CD4-positive, alpha-beta memory T cell (primary cell): ENCODE data around the gene POLD3. TPM values are rescaled to one million over a fixed set of nuclear protein-coding genes. Genes with fewer than 3 reads are reported as not detected.

Source experiments
- CTCF ChIA-PET: fragments of 350-600 bp; sonication (Branson Sonifier 250); formaldehyde crosslinking; loops from one replicate; lab custom pipeline; 2021; ENCODE audit warnings: inconsistent platforms; ENCODE audit not compliant: partially characterized antibody; lab: Charles Lee
- POLR2A ChIA-PET: fragments of 350-600 bp; sonication (Branson Sonifier 250); formaldehyde crosslinking; loops from one replicate; lab custom pipeline; 2021; ENCODE audit not compliant: partially characterized antibody; lab: Charles Lee
- DNase-seq, 5 donors: peaks; one replicate each; pipeline versions ENCODE4 v3.0.0 to v3.0.0-alpha.2; 2020 to 2022; ENCODE audit warnings: mixed read lengths in 1 of 5
- H3K27ac ChIP-seq: one replicate; pipeline ENCODE4 v1.7.0; 2013; ENCODE audit warnings: low read depth, low read length
- H3K27me3 ChIP-seq: 2 replicates; pipeline ENCODE4 v1.7.0; 2013; ENCODE audit warnings: mild to moderate bottlenecking, low read length, moderate library complexity; ENCODE audit not compliant: insufficient read depth
- H3K36me3 ChIP-seq: 2 replicates; pipeline ENCODE4 v1.7.0; 2013; ENCODE audit warnings: mild to moderate bottlenecking, low read length, moderate library complexity; ENCODE audit not compliant: insufficient read depth
- H3K4me1 ChIP-seq: 2 replicates; pipeline ENCODE4 v1.7.0; 2013; ENCODE audit warnings: mild to moderate bottlenecking, low read length, moderate library complexity; ENCODE audit not compliant: insufficient read depth
- H3K4me3 ChIP-seq, 2 donors: one replicate each; pipeline ENCODE4 v1.7.0; 2013; ENCODE audit warnings: low read length in 2 of 2, mild to moderate bottlenecking in 1 of 2
- H3K9me3 ChIP-seq, 2 donors: one replicate each; pipeline ENCODE4 v1.7.0; 2013; ENCODE audit warnings: low read length in 2 of 2, control low read depth in 1 of 2; ENCODE audit not compliant: control insufficient read depth in 1 of 2
- H3K27ac Mint-ChIP-seq, 7 donors: one replicate each; pipeline ENCODE4 v1.8.0; 2020 to 2021; ENCODE audit warnings: mixed read lengths in 7 of 7, mild to moderate bottlenecking in 6 of 7, inconsistent platforms in 3 of 7, moderate library complexity in 3 of 7
- H3K27me3 Mint-ChIP-seq, 2 donors: one replicate each; pipeline ENCODE4 v1.8.0; 2020 to 2021; ENCODE audit warnings: mixed read lengths in 2 of 2
- H3K36me3 Mint-ChIP-seq, 2 donors: one replicate each; pipeline ENCODE4 v1.8.0; 2020 to 2021; ENCODE audit warnings: mixed read lengths in 2 of 2, inconsistent platforms in 1 of 2, mild to moderate bottlenecking in 1 of 2
- H3K4me1 Mint-ChIP-seq, 4 donors: one replicate each; pipeline ENCODE4 v1.8.0; 2020 to 2021; ENCODE audit warnings: mixed read lengths in 4 of 4, mild to moderate bottlenecking in 1 of 4
- H3K4me3 Mint-ChIP-seq, 8 donors: one replicate each; pipeline ENCODE4 v1.8.0; 2020 to 2021; ENCODE audit warnings: mixed read lengths in 8 of 8, mild to moderate bottlenecking in 7 of 8, moderate library complexity in 6 of 8, inconsistent platforms in 3 of 8
- H3K9me3 Mint-ChIP-seq, 8 donors: one replicate each; pipeline ENCODE4 v1.8.0; 2020 to 2021; ENCODE audit warnings: mixed read lengths in 8 of 8, mild to moderate bottlenecking in 5 of 8, inconsistent platforms in 3 of 8, moderate library complexity in 1 of 8
- intact Hi-C: fragments of 100-400 bp; cut with micrococcal nuclease; formaldehyde crosslinking; loops from one replicate; pipeline ENCODE4 v1.15.1; 2023
- polyA plus RNA-seq, 2 donors: library from polyadenylated mRNA; unstranded; fragments of 300-500 nt; fragmentation: Illumina TruSeq; gene quantifications; one replicate each; pipeline ENCODE4 v1.2.3, GENCODE V29; 2021
- total RNA-seq, 2 experiments: library from RNA; stranded (reverse); gene quantifications; one replicate each; pipeline ENCODE4 v1.2.3, GENCODE V29; 2021

POLD3 gene
- total and polyA plus RNA-seq, 4 experiments from 2014 or later, result 15.0 to 20.3 (median 16.9) TPM

DNA sequence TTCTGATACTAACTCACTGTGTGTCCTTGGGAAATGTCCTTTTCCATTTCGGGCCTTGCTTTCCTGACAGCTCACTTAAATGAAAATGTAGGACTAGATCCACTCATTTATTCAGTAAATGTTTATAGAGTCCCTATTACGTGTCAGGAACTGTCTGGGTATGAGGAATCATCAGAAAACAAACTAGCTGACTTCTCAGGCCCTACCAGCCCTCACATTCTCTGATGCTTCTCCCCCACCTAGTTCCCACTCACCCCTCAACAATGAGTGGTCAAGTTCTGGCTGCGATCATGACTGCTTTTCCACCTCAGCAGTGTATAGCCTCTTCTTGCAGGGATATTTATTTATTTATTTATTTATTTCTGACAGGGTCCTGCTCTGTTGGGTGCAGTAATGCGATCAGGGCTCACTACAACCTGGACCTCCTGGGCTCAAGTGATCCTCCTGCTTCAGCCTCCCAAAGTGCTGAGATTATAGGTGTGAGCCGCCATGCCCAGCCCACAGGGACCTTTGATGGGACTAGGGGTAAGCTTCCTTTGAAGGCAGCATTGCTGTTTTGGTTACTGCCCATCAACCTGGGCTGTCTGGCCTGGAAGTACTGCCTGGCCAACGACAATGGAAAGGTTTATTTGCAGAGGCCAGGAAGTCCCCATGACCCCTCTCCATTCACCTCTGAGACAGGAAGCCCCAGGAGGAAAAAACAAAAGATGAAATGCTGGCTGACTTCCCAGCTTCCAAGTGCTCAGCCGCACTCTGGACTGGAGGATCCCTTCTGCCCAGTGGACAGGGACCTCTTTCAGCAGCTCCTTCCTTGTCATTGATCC is 33.1 kb upstream of the POLD3 start:
- no peaks in the 10 kb centered on the region for H3K9me3 ChIP-seq
- ChIA-PET CTCF (interaction anchor here (1.3 kb wide), 1 partner anchor 8 kb away, joined by 3 read pairs; no protein-coding TSS in a partner anchor), POLR2A (interaction anchor here (1.2 kb wide), 1 partner anchor 66 kb away, joined by 3 read pairs; the partner anchor contains the start of gene LIPT2)
- H3K4me1 ChIP-seq, result no peaks in the 10 kb centered on the region
- Mint-ChIP-seq H3K27me3 (peaks cover 9 to 12% of the 10 kb centered on the region in 2 donors), H3K4me1 (no peaks in the 10 kb centered on the region), H3K36me3 (peaks cover 0 to 4% of the 10 kb centered on the region in 2 donors), H3K4me3 (no peak overlapping the region), H3K9me3 (peaks cover 4 to 32% (median 22%) of the 10 kb centered on the region in 8 donors), H3K27ac (no peak overlapping the region)
- no peak overlapping the region for H3K27ac ChIP-seq
- no peaks in the 10 kb centered on the region for H3K36me3 ChIP-seq
- H3K4me3 ChIP-seq, result no peak overlapping the region
- DNase-seq, result no peak
- no peaks in the 10 kb centered on the region for H3K27me3 ChIP-seq
- intact Hi-C loops, result no loop called here

- intact Hi-C loops, result no loop called here
- no peaks in the 10 kb centered on the region for H3K36me3 ChIP-seq
- H3K27ac Mint-ChIP-seq, result no peak overlapping the region
- peaks cover 0 to 4% of the 10 kb centered on the region in 2 donors for H3K36me3 Mint-ChIP-seq
- no peak overlapping the region for H3K4me3 Mint-ChIP-seq
- DNase-seq, result no peak
- peaks cover 7 to 13% of the 10 kb centered on the region in 2 donors for H3K27me3 Mint-ChIP-seq
- no peaks in the 10 kb centered on the region for H3K4me1 ChIP-seq
- H3K27me3 ChIP-seq, result no peaks in the 10 kb centered on the region
- H3K4me3 ChIP-seq, result no peak overlapping the region
- H3K9me3 ChIP-seq, result no peaks in the 10 kb centered on the region
- CTCF ChIA-PET, result interaction anchor here (1.3 kb wide), 1 partner anchor 9 kb away, joined by 3 read pairs; no protein-coding TSS in a partner anchor
- H3K27ac ChIP-seq, result no peak overlapping the region
- POLR2A ChIA-PET, result no interaction called here
- peaks cover 4 to 32% (median 20%) of the 10 kb centered on the region in 8 donors for H3K9me3 Mint-ChIP-seq
- no peaks in the 10 kb centered on the region for H3K4me1 Mint-ChIP-seq
Measured at GRCh38 chr11:74559934-74560309, 32.5 kb upstream of the POLD3 start.

- Mint-ChIP-seq H3K27me3 (peaks cover 0 to 3% of the 10 kb centered on the region in 2 donors), H3K4me1 (no peaks in the 10 kb centered on the region), H3K27ac (no peak overlapping the region), H3K36me3 (no peaks in the 10 kb centered on the region), H3K9me3 (peaks cover 0 to 13% (median 5%) of the 10 kb centered on the region in 8 donors), H3K4me3 (no peak overlapping the region)
- H3K4me3 ChIP-seq, result no peak overlapping the region
- intact Hi-C loops, result no loop called here
- H3K27ac ChIP-seq, result no peak overlapping the region
- POLR2A ChIA-PET, result no interaction called here
- no peaks in the 10 kb centered on the region for H3K9me3 ChIP-seq
- DNase-seq, result no peak
- H3K4me1 ChIP-seq, result no peaks in the 10 kb centered on the region
- no peaks in the 10 kb centered on the region for H3K36me3 ChIP-seq
- no peaks in the 10 kb centered on the region for H3K27me3 ChIP-seq
- CTCF ChIA-PET, result interaction anchor here (1.0 to 8.6 kb wide), 3 partner anchors 9 to 114 kb away, joined by 3 to 111 read pairs (median 5); no protein-coding TSS in a partner anchor
Measured at GRCh38 chr11:74566146-74566960, 26.0 kb upstream of the POLD3 start.

- Mint-ChIP-seq H3K27me3 (peaks cover 3 to 7% of the 10 kb centered on the region in 2 donors), H3K4me1 (no peaks in the 10 kb centered on the region), H3K9me3 (no peaks in the 10 kb centered on the region), H3K36me3 (no peaks in the 10 kb centered on the region), H3K4me3 (no peak overlapping the region), H3K27ac (no peak overlapping the region)
- no peaks in the 10 kb centered on the region for H3K4me1 ChIP-seq
- ChIA-PET POLR2A (no interaction called here), CTCF (interaction anchor here (8.6 kb wide), 1 partner anchor 115 kb away, joined by 111 read pairs; no protein-coding TSS in a partner anchor)
- H3K36me3 ChIP-seq, result no peaks in the 10 kb centered on the region
- no peaks in the 10 kb centered on the region for H3K27me3 ChIP-seq
- intact Hi-C loops, result no loop called here
- H3K4me3 ChIP-seq, result no peak overlapping the region
- DNase-seq, result no peak
- no peak overlapping the region for H3K27ac ChIP-seq
- no peaks in the 10 kb centered on the region for H3K9me3 ChIP-seq
Measured at GRCh38 chr11:74568028-74568427, 24.4 kb upstream of the POLD3 start.

GRCh38 chr11:74570266-74571061 is 21.9 kb upstream of the POLD3 start:
- Mint-ChIP-seq H3K36me3 (no peaks in the 10 kb centered on the region), H3K27ac (peak overlapping the region in 2 of 7 donors; percentile 14 to 48), H3K4me1 (no peaks in the 10 kb centered on the region), H3K27me3 (peaks cover 3 to 4% of the 10 kb centered on the region in 2 donors), H3K9me3 (no peaks in the 10 kb centered on the region), H3K4me3 (no peak overlapping the region)
- ChIA-PET POLR2A (interaction anchor here (1.2 kb wide), 1 partner anchor 117 kb away, joined by 4 read pairs; no protein-coding TSS in a partner anchor), CTCF (interaction anchor here (0.6 to 8.6 kb wide), 8 partner anchors 9 to 316 kb away, joined by 3 to 111 read pairs (median 3); partner anchors contain the start of gene LIPT2)
- Histone ChIP-seq H3K27me3 (no peaks in the 10 kb centered on the region), H3K4me3 (no peak overlapping the region), H3K4me1 (no peaks in the 10 kb centered on the region), H3K27ac (no peak overlapping the region), H3K9me3 (no peaks in the 10 kb centered on the region), H3K36me3 (no peaks in the 10 kb centered on the region)
- DNase-seq, result peak in 2 of 5 donors; percentile 7 to 9
- intact Hi-C loops, result loop anchor here (1.0 kb wide), 1 partner anchor 117 kb away; no protein-coding TSS in a partner anchor

DNA sequence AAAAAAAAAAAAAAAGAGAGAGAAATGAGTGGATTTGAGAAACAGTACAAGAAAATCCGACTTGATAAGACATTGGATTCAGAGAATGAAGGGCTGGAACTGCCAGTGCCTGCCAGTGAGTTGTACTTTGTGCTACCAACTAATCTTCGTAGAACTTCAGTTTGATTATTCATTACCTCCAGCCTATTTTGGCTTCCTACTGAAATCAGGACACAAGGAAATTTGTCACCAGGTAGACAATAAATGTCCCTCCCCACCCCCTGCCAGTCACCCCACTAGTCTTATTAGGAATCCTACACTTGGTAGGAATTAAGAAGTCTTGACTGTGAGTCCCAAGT is 21.4 kb upstream of the POLD3 start:
- Histone ChIP-seq H3K9me3 (no peaks in the 10 kb centered on the region), H3K27ac (no peak overlapping the region), H3K27me3 (no peaks in the 10 kb centered on the region), H3K36me3 (no peaks in the 10 kb centered on the region), H3K4me1 (no peaks in the 10 kb centered on the region), H3K4me3 (no peak overlapping the region)
- no peaks in the 10 kb centered on the region for H3K36me3 Mint-ChIP-seq
- H3K27ac Mint-ChIP-seq, result no peak overlapping the region
- CTCF ChIA-PET, result interaction anchor here (0.6 to 8.6 kb wide), 7 partner anchors 9 to 317 kb away, joined by 3 to 111 read pairs (median 3); partner anchors contain the start of gene LIPT2
- no peaks in the 10 kb centered on the region for H3K4me1 Mint-ChIP-seq
- POLR2A ChIA-PET, result interaction anchor here (1.2 to 1.6 kb wide), 2 partner anchors 78 to 117 kb away, joined by 4 read pairs; no protein-coding TSS in a partner anchor
- intact Hi-C loops, result no loop called here
- no peak for DNase-seq
- no peaks in the 10 kb centered on the region for H3K9me3 Mint-ChIP-seq
- no peak overlapping the region for H3K4me3 Mint-ChIP-seq
- peaks cover 3 to 4% of the 10 kb centered on the region in 2 donors for H3K27me3 Mint-ChIP-seq
